ENCODE results near the gene CROCC. TPM values are rescaled to one million over a fixed set of nuclear protein-coding genes. Genes with fewer than 3 reads are reported as not detected.

CROCC gene
- total and polyA plus RNA-seq, 2 experiments from 2014 or later: 15.1 to 106 TPM

GRCh38 chr1:16986113-16986512 is 64.4 kb downstream of the CROCC start:
- Histone ChIP-seq H3K9me2 (ENCODE audit: insufficient read depth) (no peaks in the 10 kb centered on the region), H3K4me2 (no peak overlapping the region), H2AFZ (no peak overlapping the region), H3K4me1 (ENCODE audit: insufficient read depth) (no peaks in the 10 kb centered on the region; the same call in 1 of the 2 replicates), H4K20me1 (replicated peaks; ENCODE audit: insufficient read depth) (no peaks in the 10 kb centered on the region), H3K27ac (ENCODE audit: low read depth) (no peak overlapping the region), H3K4me3 (no peak overlapping the region), H3F3A (replicated peaks; ENCODE audit: low read depth) (peaks cover 7% of the 10 kb centered on the region; the same call in 1 of the 2 replicates), H3K27me3 (ENCODE audit: insufficient read depth) (no peaks in the 10 kb centered on the region), H3K79me2 (replicated peaks; ENCODE audit: insufficient read depth) (no peaks in the 10 kb centered on the region), H3K36me3 (ENCODE audit: insufficient read depth) (no peaks in the 10 kb centered on the region)
- Mint-ChIP-seq H3K4me1 (peaks cover 22% of the 10 kb centered on the region), H3K4me3 (no peak overlapping the region), H3K9me3 (no peaks in the 10 kb centered on the region; the same call in 2 of the 3 replicates), H3K36me3 (ENCODE audit: low read depth) (peaks cover 6% of the 10 kb centered on the region; the same call in 1 of the 3 replicates), H3K27ac (peak overlapping the region; percentile 74; the same call in 1 of the 2 replicates), H3K27me3 (ENCODE audit: insufficient read depth, low read depth, poor library complexity) (peaks cover 19% of the 10 kb centered on the region)
- TF ChIP-seq ZNF331 (CRISPR knock-in tag; IDR thresholded peaks at IDR 0.05; ENCODE audit: low read depth): no peak
- no peak for TF ChIP-seq CREB1 (CRISPR knock-in tag; IDR thresholded peaks at IDR 0.05; ENCODE audit: low read depth)
- no peak for TF ChIP-seq STAT1 (IDR thresholded peaks at IDR 0.05; ENCODE audit: unreplicated experiment)
- TF ChIP-seq ETS1 (IDR thresholded peaks at IDR 0.05): no peak
- no peak for TF ChIP-seq JUNB (IDR thresholded peaks at IDR 0.05; ENCODE audit: unreplicated experiment)
- no peak for TF ChIP-seq ZNF114 (CRISPR knock-in tag; IDR thresholded peaks at IDR 0.05)
- no peak for TF ChIP-seq CTCF (conservative IDR thresholded peaks at IDR 0.05; ENCODE audit: low read depth in 2 of 2)
- TF ChIP-seq ZNF462 (CRISPR knock-in tag; IDR thresholded peaks at IDR 0.05): no peak
- TF ChIP-seq POLR2AphosphoS5 (IDR thresholded peaks at IDR 0.05; ENCODE audit: low read depth): no peak
- TF ChIP-seq EZH2 (IDR thresholded peaks at IDR 0.05; ENCODE audit: low read depth, unreplicated experiment): no peak
- TF ChIP-seq EZH2phosphoT487 (IDR thresholded peaks at IDR 0.05; ENCODE audit: unreplicated experiment): no peak
- no peak for TF ChIP-seq NANOG (IDR thresholded peaks at IDR 0.05; ENCODE audit: borderline replicate concordance)
- no peak for TF ChIP-seq REST (IDR thresholded peaks at IDR 0.05; ENCODE audit: unreplicated experiment)
- DNase-seq (ENCODE audit: low spot score) (no peak), ATAC-seq (no peak)
